NCI-H1417 treated with DMSO at 0.1 percent for 48 hours (cell line): ENCODE measurements around the gene EFHC2.
"Not testable (repeated sequence)": the region's sequence is repeated elsewhere in the genome, so short reads cannot be mapped to it uniquely, and the experiment has no call there.

Experiments used
- DNase-seq: peaks from one replicate; lab custom pipeline; 2025; lab: John Stamatoyannopoulos, UW

The EFHC2 gene

DNA sequence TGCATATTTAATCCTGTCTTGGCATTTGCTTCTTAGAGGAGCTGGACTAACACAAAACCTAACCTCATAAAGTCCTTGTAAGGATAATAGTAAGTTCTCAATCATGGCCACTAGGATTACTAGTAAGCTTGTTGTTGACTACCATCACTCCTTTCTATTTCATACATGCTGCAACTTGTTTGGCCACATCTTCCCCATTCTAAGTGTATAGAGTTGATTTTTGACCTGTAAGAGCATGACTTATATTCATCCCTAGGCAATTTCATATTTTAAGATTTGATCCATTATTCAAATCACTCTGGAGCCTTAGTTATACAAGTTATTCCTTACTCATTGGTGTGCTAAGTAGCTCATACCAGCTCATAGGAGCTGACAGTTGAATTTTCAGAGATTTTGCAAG lies 109.4 kb downstream of the EFHC2 start:
- no peak for DNase-seq

DNA sequence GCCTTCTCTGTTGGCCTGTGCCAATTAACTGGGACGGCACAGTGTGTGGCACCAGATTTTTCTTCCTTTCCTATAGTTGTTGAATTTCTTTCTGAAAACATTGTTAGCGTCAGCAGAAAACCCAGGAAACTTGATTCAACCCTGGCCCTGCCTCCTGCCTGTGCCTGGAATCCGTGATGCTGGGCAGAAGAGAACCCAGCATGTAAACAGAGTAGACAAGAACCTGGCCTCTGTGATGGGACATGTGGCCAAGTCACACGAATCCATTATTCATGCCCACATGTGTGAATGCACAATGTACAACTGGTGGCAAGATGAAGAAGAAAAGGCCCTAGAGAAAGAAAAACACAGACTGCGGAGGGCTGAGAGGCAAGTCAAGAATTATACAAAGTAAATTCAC lies 111.4 kb downstream of the EFHC2 start:
- no peak for DNase-seq

DNA sequence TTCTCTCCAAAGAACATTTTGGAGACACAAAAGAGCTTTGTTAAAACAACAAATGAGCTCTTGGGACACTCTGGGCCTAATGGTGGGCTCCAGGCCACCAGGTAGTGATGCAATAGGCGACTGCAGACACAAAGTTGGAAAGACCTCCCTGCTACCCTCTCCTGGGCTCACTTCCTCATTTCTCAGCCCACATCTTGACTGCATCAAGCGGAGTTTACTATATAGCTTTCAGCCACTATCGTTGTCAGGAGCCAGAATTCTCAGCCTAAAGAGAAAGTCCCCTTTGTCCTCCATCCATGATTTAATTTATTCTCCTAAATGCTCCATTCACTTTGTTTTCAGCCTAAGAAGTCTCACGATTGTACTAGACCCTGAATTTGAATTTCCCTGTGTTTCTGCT lies 114.9 kb downstream of the EFHC2 start:
- DNase-seq, result no peak

DNA sequence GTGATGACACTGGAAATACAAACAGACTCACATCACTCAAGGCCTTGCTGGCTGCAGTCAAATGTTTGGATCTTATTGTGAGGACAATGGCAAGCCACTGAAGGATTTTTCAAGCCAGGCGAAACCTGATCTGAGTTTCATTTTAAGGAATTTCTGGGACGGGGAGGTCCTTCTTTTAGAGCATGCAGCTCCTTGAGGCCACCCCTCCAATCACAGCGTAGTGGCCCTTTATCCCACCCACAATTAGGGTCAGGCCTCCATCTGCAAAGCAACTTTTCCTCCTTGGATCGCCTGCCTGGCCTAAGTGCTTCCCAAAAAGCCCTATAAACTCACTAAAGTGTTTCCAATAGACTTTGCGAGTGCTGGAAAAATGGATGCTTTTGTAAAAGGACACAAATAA lies 115.5 kb downstream of the EFHC2 start:
- no peak for DNase-seq

DNA sequence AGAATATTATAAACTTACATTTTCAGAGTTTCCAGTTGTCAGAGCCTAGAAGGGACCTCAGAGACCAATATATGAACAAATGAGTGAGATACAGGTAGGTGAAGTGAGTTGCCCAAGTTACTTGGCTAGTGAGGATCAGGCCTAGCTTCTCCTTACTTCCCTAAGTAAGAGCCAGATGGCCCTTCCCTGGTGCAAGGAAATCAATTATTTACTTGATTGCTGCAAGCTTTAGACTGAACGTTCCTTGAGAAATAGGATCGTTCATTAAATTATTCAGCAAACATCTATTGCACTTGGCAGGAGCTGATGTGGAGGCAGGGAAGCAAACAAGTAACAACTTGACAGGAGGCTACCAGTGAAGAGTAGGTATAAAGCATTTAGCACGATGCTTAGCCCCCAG lies 117.8 kb downstream of the EFHC2 start:
- DNase-seq, result no peak

DNA sequence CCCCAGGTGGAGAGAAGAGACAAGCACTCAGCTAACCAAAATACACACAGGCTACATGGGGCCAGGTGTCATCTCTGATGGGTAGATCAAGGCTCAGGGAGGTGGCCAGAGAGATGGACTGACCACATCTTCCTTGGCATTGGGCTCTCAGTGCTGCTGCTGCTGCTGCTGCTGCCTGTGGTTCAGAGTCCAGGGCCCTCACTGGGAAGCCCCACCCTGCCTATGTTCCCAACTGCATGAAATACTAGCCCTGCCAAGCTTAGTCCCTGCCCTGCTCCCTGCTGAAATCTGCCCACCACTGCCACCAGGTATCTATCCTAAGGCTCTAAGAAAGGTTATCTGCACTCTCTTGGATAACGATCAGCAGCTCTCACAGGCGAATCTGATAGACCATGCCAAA lies 118.7 kb downstream of the EFHC2 start:
- no peak for DNase-seq

DNA sequence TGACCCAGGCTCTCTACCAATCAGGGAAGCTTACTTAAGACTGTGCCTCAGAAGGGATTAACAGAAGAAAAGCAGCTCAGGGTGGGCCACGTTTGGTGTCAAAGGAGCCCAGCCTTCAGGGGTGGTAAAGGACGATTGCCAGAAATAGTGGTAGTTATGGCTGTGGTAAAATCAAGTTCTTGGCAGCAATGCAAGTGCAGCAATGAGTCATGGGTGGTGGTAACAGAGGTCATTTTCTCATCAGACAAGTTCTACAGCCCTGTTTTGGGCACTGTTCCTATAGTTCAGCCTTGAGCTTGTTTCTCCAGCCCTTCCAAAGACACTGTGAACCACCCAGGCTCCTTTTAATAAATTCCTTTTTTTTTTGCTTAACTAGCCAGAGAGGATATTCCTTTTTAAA lies 120.3 kb downstream of the EFHC2 start:
- no peak for DNase-seq

DNA sequence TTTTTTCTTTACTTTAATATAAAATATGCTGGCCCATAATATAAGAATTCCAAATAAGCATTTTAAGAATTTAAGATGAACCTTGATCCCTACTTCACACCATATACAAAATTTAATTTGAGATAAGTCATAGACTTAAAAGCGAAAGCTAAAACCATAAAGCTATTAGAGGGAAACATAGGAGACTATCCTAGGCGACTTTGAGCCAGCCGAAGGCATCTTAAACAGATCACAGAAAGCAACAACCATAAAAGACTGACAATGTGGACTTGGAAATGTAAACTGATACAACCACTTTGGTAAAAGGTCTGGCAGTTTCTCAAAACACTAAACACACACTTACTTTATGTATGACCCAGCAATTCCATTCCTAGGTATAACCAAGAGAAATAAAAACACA lies 125.0 kb downstream of the EFHC2 start:
- DNase-seq, result no peak

DNA sequence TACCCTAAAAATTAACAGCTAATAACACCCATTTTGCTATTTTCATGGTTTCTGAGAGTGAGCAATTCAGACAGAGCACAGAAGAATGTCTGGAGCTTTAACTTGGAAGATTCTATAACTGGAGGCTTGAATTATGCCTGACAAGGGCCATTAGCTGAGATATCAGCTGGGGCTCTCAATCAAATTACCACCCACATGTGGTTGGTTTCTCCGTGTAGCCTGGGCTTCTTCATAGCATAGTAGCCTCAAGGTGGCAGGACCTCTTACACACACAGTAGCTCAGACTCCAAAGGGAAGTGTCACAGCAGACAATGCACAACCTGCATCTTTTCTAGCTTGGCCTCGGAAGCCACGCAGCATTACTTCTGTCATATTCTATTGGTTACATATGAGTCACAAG lies 127.3 kb downstream of the EFHC2 start:
- DNase-seq, result no peak

DNA sequence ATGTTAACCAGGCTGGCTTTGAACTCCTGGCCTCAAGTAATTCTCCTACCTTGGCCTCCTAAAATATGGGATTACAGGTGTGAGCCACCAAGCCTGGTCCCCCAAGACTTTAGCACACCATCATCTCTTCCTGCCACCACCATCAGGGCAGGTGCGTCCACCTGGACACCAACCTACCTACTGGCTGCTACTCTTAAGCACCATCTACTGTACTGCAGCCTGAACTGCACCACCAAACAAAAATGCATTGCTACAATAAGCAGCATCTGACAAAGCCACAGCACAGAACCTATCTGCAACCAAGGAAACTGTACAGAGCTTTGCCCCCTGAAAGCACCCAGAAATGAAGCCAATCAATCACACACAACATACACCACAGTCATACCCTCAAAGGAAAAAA lies 139.7 kb downstream of the EFHC2 start:
- DNase-seq, result no peak

DNA sequence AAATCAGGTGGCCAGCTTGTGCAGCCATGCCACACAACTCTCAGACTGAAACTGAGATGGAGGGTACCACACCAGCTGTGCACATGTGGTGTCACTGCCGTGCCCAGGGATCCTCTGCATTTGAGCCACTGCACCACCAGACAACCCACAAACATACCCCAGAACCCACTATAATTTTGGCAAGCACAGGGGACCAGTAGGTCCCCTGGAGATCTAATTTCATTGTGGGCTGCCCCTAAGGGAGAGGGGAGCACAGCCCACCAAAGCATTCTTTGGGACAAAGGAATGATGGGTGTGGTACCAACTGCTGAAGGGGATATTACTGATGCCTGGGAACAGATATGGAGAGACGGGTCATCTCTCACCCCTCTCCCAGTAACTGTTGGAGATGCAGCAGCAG lies 140.9 kb downstream of the EFHC2 start:
- no peak for DNase-seq

DNA sequence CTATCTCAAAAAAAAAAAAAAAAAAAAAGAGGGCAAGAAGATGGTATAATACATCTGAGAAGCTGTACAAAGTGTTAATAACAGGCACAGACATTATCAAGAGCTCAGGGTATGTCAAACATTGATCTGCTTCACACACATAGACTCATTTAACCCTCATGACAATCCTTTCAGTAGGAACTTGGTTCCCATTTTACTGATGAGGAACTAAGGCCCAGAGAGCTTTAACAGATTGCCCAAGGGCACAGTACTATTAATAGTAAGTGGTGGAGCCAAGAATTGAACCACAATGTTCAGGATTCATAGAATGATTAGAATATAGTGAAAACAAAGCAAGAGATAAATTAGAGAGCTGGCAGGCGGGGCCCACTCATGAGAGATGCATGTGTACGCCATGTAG lies 154.4 kb downstream of the EFHC2 start:
- DNase-seq, result no peak

DNA sequence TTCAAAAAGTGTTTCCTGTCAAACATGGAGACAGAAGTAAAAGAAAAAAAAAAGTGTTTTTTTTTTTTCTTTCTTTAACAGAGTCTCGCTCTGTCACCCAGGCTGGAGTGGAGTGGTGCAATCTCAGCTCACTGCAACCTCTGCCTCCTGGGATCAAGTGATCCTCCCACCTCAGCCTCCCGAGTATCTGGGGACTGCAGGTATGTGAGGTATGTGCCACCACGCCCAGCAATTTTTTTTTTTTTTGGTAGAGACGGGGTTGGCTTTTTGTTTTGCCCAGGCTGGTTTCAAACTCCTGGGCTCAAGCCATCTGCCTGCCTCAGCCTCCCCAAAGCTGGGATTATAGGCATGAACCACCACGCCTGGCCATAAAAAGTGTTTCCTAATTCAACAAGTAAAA lies 155.6 kb downstream of the EFHC2 start:
- DNase-seq, result not testable (repeated sequence)

DNA sequence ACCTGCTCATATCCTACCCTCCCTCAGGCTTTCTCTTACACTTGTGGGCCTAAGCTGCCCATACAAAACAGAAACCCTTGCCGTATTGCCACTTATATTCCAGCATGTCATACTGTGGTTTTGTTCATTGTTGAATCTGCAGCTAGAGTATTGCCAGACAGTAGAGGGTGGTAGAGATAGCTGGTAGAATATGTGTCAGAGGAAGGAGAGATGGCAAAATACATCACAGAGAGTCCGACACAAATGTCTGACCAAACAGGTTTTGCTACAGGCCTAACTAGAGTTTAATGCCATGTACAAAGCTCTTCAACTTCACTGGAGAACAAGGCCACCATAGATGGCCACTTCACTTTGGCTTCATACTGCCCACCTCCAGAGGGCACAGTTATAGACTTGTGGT lies 160.1 kb downstream of the EFHC2 start:
- DNase-seq, result no peak

DNA sequence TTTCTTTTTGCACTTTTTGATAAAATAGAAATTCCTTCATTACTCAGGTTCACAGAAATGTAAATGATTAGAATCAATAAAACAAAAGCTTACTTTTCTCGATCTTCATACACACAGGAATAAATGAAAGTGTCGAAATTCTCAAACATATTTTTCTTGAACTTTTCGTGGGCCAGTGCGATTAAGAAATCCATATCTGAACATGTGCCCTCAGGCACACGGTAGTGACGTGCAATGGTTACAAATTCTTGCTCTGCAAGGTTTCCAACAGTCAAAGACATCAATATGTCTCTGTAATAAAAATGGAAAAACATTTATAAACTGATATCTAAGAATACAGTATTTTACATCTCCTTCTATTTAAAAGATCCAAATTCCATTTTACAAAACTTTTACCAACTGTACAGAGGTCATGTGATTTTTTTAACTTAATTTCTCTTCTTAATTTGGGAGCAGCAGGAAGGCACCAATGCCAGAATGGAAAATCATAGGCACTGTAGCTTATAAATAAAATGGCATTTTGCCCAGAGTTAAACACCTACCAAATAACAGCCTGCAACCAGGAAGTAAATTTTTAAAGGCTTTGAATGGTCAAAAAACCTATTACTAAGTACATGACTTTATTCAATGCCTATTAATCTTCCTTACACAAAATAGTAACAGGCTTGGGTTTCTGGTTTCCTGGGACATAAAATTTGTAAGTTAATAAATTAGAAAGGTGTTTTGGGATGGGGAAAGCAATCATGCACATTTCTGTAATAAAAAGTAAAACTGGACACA lies 165.0 kb downstream of the EFHC2 start:
- DNase-seq, result no peak

DNA sequence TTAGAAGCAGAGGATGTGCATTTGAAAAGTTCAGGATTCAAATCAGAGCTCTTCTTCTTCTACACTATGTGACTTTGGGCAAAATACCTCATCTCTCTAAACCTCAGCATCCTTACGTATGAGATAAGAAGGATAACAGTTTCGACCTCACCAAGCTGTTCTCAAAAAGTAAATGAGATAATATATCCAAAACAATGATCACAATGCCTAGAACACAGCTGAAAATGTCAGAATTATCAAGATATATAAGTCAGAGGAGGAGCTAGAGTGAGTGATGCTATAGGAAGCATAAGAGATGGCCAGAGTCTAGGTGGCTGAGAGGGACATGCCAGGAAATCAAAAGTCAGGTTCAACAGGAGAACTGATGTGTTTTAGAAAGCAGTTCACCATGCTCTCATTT lies 168.0 kb downstream of the EFHC2 start:
- no peak for DNase-seq

DNA sequence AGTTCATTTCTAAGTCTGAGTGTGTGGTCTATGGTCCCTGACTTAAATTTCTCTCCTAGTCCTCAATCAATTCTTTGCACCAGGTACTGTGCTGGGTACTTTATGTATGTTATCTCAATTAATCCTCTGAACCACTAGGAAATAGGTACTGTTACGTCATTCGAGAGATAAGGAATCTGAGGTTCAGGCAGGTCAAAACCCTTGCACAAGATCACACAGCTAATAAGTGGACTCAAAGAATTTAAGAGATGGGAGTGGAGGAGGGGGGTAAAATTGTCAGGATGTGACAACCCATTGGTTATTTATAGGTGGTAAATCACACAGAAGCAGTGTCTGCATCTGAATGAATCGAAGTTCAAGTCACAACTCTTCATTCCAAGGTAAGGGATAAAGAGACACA lies 169.4 kb downstream of the EFHC2 start:
- DNase-seq, result no peak

DNA sequence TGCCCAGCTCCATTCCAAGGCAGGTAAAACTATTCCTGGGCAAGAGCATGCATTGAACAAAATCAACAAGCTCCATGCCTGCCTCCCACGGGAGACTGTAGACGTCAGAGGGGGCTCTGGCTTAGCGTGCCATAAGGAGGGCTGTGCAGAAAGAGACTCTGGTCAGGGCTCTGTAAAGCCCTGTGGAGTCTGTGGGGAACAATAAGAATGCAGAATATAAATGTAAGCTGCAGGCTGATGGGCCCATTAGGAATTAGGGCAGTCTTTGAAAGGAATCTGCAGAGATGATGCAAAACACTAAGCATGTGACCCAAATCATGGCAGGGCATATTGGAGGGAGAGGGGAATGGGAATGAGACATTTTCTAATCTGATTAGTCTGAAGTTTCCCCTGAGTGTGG lies 170.3 kb downstream of the EFHC2 start:
- DNase-seq, result no peak

DNA sequence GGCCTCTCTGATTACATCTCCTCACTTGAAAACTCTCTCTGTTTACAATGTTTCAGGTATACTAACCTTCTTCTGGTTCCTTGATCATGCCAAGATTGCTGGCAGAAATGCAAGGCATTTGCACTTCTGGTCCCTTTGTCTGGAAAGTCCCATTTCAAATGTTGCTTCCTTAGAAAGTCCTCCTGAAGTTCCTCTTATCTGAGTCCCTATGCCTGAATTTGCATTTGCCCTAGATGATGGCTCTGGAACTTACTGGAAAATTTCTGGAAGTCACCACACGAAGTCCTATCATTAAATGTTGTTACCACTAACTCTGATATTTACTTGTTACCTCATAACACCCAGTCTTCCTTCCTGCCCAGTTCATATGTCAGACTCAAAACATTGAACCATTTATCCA lies 176.4 kb downstream of the EFHC2 start:
- DNase-seq, result no peak

DNA sequence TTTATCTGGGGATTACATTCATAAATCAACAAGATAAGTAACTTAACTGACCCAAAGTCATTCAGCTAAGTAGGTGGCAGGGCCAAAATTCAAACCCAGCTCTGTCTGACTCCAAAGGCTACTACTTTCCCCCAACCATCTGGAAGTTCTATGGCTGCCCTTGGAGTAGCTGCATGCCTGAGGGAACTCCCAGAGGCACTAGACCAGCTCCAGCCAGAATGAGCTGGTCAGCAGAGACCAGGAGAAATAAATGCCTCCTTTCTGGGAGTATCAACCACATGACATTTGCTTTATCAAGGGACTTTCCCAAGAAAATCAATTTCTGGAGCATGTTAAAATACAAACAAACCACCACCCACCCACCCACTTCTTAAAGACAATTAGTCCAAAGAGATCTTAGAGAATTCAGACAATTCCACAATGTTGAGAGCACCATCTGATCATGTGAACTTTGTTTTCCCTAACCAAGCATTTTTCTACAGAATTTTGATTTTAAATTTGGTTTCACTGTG lies 180.5 kb downstream of the EFHC2 start:
- DNase-seq, result no peak

DNA sequence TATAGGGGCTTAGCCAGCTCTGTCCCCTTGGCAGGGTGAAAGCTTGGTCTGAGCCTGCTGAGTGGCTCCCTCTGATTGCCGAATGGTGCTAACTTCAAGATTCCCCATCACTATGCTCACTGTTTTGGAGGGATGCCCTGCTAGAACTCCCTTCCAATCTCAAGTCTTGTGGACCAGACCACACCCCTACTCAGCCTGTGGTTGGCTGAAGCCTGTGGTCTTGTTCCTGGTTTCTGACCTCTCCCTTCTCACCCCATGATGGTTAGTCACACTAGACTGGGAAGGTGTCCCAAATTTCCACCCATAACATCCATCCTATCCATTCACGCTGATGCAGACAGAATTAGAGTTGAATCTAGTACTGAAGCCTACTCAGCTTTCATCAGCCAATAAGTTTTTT lies 185.6 kb downstream of the EFHC2 start:
- DNase-seq, result no peak

DNA sequence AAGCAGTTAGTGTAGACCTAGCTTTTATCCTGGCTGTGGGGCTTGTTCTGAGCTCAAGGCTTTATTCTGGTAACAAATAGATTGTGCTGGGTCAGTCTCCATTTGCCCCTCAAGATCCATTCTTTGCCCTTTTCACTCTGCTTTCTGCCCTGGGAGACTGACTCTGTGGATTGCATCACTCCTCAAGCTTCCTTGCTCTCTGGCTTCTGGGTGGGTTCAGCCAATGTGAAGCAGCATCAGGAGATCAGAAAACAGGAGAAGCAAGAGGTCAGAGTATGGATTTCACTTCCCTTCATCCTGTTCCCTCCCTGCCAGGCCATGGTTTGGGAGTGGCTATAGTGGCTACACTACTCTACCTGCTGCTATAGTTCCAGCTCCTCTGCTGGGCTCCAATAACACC lies 186.2 kb downstream of the EFHC2 start:
- no peak for DNase-seq

DNA sequence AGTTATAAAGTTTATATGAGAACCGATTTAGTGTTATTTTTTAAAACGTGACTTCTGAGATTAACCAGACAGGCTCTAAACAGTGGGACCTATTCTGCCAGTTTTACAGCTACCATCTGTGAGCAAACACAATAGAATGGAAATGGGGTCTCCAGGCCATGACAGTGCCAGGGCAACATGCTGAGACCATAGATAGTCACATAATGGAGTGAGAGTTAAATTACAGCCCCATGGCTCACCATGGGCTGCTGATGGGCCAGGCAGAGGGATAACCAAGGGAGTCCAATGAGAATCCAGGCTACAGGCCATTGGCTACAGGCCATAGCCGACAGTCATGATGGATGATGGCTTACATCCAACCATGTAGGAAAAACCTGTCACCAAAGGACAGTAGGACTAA lies 186.7 kb downstream of the EFHC2 start:
- DNase-seq, result no peak

DNA sequence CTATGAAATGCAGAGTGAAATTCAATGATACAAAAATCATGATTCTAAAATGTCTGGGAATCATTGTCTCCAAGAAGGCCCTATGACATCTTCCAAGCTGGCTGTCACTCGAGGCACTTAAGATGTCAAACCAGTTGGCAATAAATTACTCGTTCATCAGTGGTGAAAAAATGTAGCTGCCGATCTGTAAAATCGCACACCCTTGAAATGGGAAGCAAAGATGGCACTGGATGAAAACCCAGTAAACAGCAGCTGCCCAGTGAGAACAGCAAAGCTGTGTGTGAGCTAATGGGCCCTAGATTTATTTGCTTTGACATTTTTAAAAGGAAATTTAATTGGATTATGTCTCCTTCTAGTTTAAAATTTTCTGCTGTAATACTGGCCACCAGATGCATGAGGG lies 188.3 kb downstream of the EFHC2 start:
- no peak for DNase-seq
